ENCODE results near the gene TTC7B. TPM values are rescaled to one million over a fixed set of nuclear protein-coding genes. Genes with fewer than 3 reads are reported as not detected.

Gene TTC7B
- total and polyA plus RNA-seq, 2 donors (not counting 3 experiments of a cell fraction or from before 2014, with no cell fraction given): 46.8 to 76.5 TPM

DNA sequence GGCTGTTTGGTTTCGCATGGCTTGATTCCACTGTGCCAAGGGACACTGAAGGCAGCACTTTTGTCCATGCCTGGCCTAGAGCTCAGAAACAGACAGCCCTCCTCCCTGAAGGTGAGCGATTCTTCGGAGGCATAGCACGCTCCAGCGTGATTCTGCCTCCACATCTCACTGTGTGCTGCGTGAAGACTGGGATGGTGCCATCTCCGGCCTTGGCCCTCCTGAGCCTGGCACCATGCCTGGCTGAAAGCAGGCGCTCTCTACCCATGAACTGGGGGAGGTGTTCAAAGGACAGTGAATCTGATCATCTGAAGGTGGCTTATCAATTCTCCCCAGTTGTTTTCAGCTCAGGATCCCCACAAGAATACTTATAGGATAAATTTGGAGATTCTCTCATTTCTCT is 187.4 kb downstream of the TTC7B start:
- Histone ChIP-seq H3K4me2 (ENCODE audit: insufficient read depth, low read length) (no peak overlapping the region), H3K4me3 (replicated peaks in 1 of 3; ENCODE audit: insufficient read depth in 1 of 3, low read depth in 1 of 3, low read length in 3 of 3) (no peak overlapping the region), H3K9me1 (replicated peaks; ENCODE audit: control insufficient read depth, extremely low read depth, insufficient read depth, low read length) (no peaks in the 10 kb centered on the region), H3K27me3 (ENCODE audit: control insufficient read depth in 2 of 2, insufficient read depth in 2 of 2, low read length in 2 of 2) (no peaks in the 10 kb centered on the region), H3K27ac (ENCODE audit: insufficient read depth, low read depth, low read length) (no peak overlapping the region), H3K79me2 (ENCODE audit: control insufficient read depth, insufficient read depth, low read length) (no peaks in the 10 kb centered on the region), H2AFZ (ENCODE audit: low read depth, low read length) (no peak overlapping the region), H3K9ac (replicated peaks; ENCODE audit: extremely low read depth, insufficient read depth, low read length) (no peak overlapping the region), H3K36me3 (ENCODE audit: control insufficient read depth in 2 of 2, extremely low read depth in 1 of 2, insufficient read depth in 2 of 2, low read length in 2 of 2) (no peaks in the 10 kb centered on the region), H3K9me3 (replicated peaks; ENCODE audit: control insufficient read depth, insufficient read depth, low read length) (no peaks in the 10 kb centered on the region), H4K20me1 (replicated peaks; ENCODE audit: control insufficient read depth, extremely low read depth, insufficient read depth, low read length) (no peaks in the 10 kb centered on the region), H3K4me1 (ENCODE audit: control insufficient read depth, extremely low read depth, insufficient read depth, low read length) (peaks cover 19% of the 10 kb centered on the region)
- no TSS peak for BruUV-seq (replicated peaks)
- no peak for FAIRE-seq
- POLR2A ChIA-PET: no interaction called here
- intact Hi-C loops (cut with micrococcal nuclease): no loop called here
- dilution Hi-C loops (cut with MboI; ENCODE audit: extremely low pct_ligation_motif_present, low sequenced_read_pairs): no loop called here
- TF ChIP-seq POLR2A (IDR thresholded peaks at IDR 0.05; ENCODE audit: low read depth, low read length): no peak
- TF ChIP-seq MYC (IDR thresholded peaks at IDR 0.05; ENCODE audit: low read depth, low read length): no peak
- TF ChIP-seq FOS (IDR thresholded peaks at IDR 0.05; ENCODE audit: borderline replicate concordance, insufficient read depth, low read length): no peak
- TF ChIP-seq GATA2 (IDR thresholded peaks at IDR 0.05; ENCODE audit: insufficient read depth, insufficient read length, low read depth, low read length): no peak
- no peak for TF ChIP-seq JUN (IDR thresholded peaks at IDR 0.05; ENCODE audit: borderline replicate concordance, insufficient read depth, insufficient read length, low read depth)
- TF ChIP-seq, protein P1, sequence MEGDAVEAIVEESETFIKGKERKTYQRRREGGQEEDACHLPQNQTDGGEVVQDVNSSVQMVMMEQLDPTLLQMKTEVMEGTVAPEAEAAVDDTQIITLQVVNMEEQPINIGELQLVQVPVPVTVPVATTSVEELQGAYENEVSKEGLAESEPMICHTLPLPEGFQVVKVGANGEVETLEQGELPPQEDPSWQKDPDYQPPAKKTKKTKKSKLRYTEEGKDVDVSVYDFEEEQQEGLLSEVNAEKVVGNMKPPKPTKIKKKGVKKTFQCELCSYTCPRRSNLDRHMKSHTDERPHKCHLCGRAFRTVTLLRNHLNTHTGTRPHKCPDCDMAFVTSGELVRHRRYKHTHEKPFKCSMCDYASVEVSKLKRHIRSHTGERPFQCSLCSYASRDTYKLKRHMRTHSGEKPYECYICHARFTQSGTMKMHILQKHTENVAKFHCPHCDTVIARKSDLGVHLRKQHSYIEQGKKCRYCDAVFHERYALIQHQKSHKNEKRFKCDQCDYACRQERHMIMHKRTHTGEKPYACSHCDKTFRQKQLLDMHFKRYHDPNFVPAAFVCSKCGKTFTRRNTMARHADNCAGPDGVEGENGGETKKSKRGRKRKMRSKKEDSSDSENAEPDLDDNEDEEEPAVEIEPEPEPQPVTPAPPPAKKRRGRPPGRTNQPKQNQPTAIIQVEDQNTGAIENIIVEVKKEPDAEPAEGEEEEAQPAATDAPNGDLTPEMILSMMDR (IDR thresholded peaks at IDR 0.05; ENCODE audit: extremely low read depth in 1 of 2, insufficient read depth in 1 of 2, low read depth in 1 of 2, low read length in 2 of 2): no peak
- TF ChIP-seq POLR2AphosphoS5 (IDR thresholded peaks at IDR 0.05; ENCODE audit: insufficient read depth, low read depth, low read length): no peak
- TF ChIP-seq EZH2 (IDR thresholded peaks at IDR 0.05; ENCODE audit: borderline replicate concordance, low read depth, low read length, severe bottlenecking): no peak
- TF ChIP-seq, protein P2, sequence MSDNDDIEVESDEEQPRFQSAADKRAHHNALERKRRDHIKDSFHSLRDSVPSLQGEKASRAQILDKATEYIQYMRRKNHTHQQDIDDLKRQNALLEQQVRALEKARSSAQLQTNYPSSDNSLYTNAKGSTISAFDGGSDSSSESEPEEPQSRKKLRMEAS (IDR thresholded peaks at IDR 0.05; ENCODE audit: insufficient read depth, insufficient read length): no peak
- no peak for DNase-seq (ENCODE audit: low read depth, low spot score)
- CTCF ChIA-PET: interaction anchor here (2.3 kb wide), 1 partner anchor 12 kb away, joined by 8 read pairs; no protein-coding TSS in a partner anchor

Measured in endothelial cell of umbilical vein (primary cell).